ENCODE measurements around the gene ARHGAP4.

The ARHGAP4 gene

GRCh38 chrX:153908219-153908860 lies 17.7 kb downstream of the ARHGAP4 start:
- in situ Hi-C loops (cut with MboI; ENCODE audit: low sequenced_read_pairs, unreplicated experiment) = no loop called here
- TF ChIP-seq, protein P1, sequence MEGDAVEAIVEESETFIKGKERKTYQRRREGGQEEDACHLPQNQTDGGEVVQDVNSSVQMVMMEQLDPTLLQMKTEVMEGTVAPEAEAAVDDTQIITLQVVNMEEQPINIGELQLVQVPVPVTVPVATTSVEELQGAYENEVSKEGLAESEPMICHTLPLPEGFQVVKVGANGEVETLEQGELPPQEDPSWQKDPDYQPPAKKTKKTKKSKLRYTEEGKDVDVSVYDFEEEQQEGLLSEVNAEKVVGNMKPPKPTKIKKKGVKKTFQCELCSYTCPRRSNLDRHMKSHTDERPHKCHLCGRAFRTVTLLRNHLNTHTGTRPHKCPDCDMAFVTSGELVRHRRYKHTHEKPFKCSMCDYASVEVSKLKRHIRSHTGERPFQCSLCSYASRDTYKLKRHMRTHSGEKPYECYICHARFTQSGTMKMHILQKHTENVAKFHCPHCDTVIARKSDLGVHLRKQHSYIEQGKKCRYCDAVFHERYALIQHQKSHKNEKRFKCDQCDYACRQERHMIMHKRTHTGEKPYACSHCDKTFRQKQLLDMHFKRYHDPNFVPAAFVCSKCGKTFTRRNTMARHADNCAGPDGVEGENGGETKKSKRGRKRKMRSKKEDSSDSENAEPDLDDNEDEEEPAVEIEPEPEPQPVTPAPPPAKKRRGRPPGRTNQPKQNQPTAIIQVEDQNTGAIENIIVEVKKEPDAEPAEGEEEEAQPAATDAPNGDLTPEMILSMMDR (IDR thresholded peaks at IDR 0.05; ENCODE audit: borderline replicate concordance, control extremely low read depth, extremely low read depth, insufficient read depth, missing control alignments) = no peak
- DNase-seq (ENCODE audit: low spot score) = no peak

- TF ChIP-seq, protein P1 (IDR thresholded peaks at IDR 0.05; ENCODE audit: borderline replicate concordance, control extremely low read depth, extremely low read depth, insufficient read depth, missing control alignments) = no peak
- in situ Hi-C loops (cut with MboI; ENCODE audit: low sequenced_read_pairs, unreplicated experiment) = no loop called here
- no peak for DNase-seq (ENCODE audit: low spot score)
Measured at GRCh38 chrX:153907456-153907855, 18.6 kb downstream of the ARHGAP4 start.

GRCh38 chrX:153906126-153906917 lies 19.7 kb downstream of the ARHGAP4 start:
- TF ChIP-seq, protein P1 (IDR thresholded peaks at IDR 0.05; ENCODE audit: borderline replicate concordance, control extremely low read depth, extremely low read depth, insufficient read depth, missing control alignments) = no peak
- in situ Hi-C loops (cut with MboI; ENCODE audit: low sequenced_read_pairs, unreplicated experiment) = no loop called here
- no peak for DNase-seq (ENCODE audit: low spot score)

DNA sequence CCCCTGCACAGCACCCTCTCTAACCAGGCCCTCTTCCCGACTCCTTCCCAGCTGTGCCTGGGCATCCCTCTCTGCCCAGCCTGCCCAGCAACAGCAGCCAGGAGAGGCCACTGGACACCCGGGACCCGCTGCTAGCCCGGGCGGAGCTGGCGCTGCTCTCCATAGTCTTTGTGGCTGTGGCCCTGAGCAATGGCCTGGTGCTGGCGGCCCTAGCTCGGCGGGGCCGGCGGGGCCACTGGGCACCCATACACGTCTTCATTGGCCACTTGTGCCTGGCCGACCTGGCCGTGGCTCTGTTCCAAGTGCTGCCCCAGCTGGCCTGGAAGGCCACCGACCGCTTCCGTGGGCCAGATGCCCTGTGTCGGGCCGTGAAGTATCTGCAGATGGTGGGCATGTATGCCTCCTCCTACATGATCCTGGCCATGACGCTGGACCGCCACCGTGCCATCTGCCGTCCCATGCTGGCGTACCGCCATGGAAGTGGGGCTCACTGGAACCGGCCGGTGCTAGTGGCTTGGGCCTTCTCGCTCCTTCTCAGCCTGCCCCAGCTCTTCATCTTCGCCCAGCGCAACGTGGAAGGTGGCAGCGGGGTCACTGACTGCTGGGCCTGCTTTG lies 20.5 kb downstream of the ARHGAP4 start:
- in situ Hi-C loops (cut with MboI; ENCODE audit: low sequenced_read_pairs, unreplicated experiment) = no loop called here
- TF ChIP-seq, protein P1 (IDR thresholded peaks at IDR 0.05; ENCODE audit: borderline replicate concordance, control extremely low read depth, extremely low read depth, insufficient read depth, missing control alignments) = no peak
- DNase-seq (ENCODE audit: low spot score) = no peak

- in situ Hi-C loops (cut with MboI; ENCODE audit: low sequenced_read_pairs, unreplicated experiment) = no loop called here
Measured at GRCh38 chrX:153903991-153904957, 21.8 kb downstream of the ARHGAP4 start, which contains the start of gene AVPR2. Gene AVPR2 (plus strand): TSS chrX:153904673. CDS start chrX:153905146, 473 bp downstream.

More at GRCh38 chrX:153903991-153904957, 21.8 kb downstream of the ARHGAP4 start, which contains the start of gene AVPR2:
- DNase-seq (ENCODE audit: low spot score) = no peak
- TF ChIP-seq, protein P1 (IDR thresholded peaks at IDR 0.05; ENCODE audit: borderline replicate concordance, control extremely low read depth, extremely low read depth, insufficient read depth, missing control alignments) = no peak
